ENCODE measurements around the gene ANTXR2.
"Not testable (repeated sequence)": the region's sequence is repeated elsewhere in the genome, so short reads cannot be mapped to it uniquely, and the experiment has no call there.

ANTXR2 gene

GRCh38 chr4:80017125-80017854, 55.7 kb downstream of the ANTXR2 start:
- no peak for DNase-seq

DNA sequence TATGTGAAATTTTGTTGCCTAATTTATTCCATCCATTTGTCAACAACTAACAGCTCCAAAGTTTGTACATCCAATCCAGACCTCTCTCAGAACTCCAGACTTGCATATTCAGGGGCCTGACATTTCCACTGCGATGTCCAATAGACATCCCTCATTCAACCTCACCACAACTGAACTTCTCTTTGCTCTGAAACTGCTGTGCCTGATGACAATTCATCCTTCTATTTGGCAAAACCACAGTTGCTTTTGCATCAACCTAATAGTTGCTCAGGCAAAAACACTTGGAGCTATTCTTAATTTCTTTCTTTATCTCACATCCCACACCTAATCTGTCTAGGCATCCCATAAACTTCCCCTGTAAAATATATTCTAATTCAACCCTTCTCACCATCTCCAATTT, 56.5 kb downstream of the ANTXR2 start:
- DNase-seq, result no peak

DNA sequence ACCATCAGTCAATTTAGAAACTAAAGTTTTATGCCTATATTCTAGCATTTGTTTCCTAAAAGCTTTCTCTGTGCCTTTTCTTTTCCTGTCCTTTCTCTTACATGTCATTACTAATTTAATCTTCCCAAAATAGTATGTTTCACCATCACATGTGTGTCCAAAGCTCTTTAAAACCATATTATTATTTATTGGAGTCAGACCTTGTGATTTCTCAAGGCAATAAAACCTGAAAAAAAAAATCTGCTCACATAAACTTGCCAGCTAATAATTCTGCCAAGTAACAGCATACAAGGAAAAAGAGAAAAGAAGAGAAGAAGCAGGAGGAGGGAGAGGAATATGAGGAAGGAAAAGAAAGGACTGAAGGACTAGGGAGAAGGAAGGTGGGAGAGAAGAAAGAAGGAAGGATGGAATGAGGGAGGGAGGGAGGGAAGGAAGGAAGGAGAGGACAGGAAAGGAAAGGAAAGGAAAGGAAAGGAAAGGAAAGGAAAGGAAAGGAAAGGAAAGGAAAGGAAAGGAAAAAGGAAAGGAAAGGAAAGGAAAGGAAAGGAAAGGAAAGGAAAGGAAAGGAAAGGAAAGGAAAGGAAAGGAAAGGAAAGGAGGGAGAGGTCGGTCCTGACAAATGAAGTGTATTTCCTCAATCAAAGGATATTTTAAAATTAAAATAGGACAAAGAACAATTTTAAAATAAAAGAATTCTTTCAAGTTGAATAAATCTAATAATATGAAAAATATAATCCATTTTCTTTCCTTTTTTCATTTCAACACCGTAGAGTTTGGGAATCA, 57.4 kb downstream of the ANTXR2 start:
- no peak for DNase-seq

GRCh38 chr4:80014531-80014930, 58.5 kb downstream of the ANTXR2 start:
- DNase-seq, result no peak

DNA sequence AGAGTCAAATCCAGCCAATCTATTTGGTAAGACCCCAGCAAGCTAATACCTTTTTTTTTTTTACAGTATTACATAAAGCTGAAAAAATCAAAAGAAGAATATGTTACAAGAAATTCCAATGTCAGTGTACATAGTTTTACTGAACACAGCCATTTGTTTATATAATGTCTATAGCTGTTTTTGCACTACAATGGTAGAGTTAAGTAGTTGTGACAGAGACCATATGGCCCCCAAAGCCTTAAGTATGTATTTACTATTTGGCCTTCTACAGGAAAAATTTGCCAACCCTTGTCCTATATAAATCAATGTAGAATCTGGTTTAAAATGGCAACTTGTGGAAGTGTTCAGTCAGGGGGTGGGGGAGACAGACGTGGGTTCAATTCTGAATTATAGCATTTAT, 60.7 kb downstream of the ANTXR2 start:
- no peak for DNase-seq

GRCh38 chr4:80011636-80012236, 61.3 kb downstream of the ANTXR2 start:
- DNase-seq, result no peak

GRCh38 chr4:80010316-80010715, 62.7 kb downstream of the ANTXR2 start:
- no peak for DNase-seq

DNA sequence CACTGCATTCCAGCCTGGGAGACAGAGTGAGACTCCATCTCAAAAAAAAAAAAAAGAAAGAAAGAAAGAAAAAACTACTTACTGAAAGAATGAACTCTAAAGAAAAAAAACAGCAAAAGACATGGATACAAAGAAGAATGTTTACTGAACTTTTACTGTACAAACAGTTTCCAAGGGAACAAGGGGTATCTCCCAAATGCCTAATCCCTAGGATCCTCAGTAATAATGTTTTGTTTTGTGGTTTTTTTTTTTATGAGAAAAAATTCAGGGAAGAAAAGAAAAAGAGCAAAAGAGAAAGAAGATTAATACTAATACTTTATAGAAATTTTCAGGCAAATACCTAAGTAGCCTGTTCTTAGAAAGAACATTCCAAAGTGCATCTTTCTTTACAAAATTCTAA, 63.2 kb downstream of the ANTXR2 start:
- DNase-seq, result no peak

DNA sequence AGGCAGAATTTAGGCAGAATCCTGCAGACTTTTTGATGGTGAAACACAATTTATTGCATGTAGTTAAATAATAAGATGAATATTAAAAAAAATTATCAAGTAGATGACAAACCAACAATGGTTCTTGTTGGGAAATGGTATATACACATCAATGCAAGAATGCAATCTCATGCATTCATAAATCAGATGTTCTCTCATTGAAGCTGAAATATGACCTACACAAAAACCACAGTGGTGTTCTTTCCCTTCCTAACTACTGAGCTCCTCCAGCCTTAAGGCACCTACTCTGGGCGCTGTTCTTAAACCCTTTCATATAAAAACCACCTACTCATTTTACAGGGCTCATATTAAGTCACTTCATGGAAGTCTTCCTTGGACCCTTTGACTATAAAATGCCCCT, 64.1 kb downstream of the ANTXR2 start:
- no peak for DNase-seq

DNA sequence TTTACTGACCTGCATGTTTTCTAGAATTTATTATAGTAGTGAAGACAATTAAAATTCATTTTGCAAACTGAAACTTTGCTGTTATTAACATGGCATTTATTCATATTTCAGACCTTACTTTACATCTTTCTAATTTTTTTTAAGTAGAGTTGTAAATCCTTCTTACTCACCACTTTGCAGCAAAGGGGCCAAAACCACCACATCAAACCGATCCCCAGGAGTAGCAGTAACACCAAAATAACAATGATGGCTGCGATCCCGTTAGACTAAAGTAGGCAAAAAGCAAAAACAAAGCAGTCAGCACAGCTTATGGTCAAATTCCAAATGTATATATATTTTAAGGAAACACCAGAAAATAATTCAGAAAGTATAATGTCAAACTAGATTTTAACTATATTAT, 64.7 kb downstream of the ANTXR2 start:
- DNase-seq, result no peak

DNA sequence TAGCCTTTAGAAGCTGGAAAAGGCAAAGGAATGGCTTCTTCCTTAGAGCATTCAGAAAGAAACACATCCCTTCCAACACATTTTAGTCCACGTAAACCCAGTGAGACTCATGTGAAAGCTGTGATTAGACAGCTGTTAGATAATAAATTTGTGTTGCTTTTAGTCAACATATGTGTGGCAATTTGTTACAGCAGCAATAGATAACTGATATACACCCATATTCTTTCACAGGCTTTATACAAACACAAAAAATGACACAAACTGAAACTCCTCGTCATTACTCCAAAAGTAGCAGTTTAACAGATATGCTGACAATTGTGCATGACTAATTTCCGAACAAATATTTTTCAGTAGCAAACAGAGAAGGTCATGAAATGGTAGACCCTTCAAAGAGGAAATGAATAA, 65.3 kb downstream of the ANTXR2 start:
- no peak for DNase-seq

DNA sequence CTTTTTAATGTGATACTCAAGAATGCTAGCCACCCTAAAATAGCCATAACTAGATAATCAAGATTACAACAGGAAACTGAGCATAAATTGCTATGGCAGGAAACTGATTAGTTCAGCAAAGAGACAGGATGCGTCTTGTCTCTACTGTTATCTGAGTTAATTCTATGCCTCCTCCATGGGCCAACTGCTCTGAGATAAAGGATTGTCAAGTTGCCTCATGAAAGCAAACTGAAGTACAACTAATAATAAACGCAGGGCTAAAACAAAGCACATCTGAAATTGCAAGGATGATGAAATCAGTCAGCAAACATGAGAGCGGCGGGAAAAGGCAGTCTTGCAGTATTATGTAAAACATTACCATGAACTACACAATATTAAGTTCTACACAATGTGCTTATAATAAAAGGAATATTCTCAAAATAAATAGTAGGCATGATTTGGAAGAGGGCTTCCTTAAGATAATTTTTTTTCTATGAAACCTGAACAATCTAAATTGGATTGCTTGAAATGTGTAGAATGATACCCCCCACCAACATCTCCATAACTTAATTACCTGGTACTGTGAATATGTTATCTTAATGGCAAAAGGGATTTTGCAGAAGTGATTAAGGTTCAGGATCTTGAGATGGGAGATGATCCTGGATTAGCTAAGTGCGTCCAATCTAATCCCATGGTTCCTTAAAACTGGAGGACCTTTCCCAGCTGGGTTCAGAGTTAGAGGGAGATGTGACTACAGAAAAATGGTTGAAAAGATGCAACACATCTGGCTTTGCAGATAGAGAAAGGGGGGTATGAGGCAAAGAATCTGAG, 65.9 kb downstream of the ANTXR2 start:
- peak; percentile 44 for DNase-seq

DNA sequence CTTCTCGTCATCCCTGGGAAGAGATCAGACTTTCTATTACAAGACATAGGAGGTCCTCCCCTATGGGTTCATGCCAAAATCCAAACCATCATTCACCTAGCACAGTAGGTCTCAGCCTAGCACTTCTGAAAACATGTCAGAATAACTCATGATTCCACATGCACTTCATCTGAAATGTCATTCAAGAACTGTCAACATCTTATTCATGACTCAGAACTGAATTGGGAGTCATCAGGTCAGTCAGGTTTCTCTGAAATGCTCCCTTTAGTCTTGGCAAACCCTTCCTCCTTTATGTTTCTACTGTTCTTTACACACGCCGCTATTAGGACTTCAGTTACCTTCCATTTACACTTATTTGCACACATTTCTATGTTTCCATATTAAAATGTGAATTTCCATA, 67.2 kb downstream of the ANTXR2 start:
- DNase-seq, result no peak

DNA sequence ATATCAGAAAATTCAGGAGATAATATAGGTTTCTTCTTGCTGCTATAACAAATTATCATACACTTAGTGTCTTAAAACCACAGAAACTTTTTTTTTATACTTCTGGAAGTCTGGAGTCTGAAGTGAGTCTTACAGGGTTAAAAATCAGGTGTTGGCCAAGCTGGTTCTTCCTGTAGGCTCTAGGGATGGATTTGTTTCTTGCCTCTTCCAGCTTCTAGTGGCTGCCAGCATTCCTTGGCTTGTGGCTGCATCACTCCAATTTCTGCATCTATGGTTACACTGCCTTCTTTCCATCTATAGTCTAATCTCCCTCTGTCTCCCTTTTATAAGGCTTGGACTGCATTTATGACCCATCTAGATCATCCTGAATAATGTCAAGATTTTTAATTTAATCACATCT, 68.7 kb downstream of the ANTXR2 start:
- DNase-seq, result no peak

DNA sequence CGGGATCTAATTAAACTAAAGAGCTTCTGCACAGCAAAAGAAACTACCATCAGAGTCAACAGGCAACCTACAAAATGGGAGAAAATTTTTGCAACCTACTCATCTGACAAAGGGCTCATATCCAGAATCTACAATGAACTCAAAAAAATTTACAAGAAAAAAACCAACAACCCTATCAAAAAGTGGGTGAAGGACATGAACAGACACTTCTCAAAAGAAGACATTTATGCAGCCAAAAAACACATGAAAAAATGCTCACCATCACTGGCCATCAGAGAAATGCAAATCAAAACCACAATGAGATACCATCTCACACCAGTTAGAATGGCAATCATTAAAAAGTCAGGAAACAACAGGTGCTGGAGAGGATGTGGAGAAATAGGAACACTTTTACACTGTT, 70.5 kb downstream of the ANTXR2 start:
- not testable (repeated sequence) for DNase-seq

DNA sequence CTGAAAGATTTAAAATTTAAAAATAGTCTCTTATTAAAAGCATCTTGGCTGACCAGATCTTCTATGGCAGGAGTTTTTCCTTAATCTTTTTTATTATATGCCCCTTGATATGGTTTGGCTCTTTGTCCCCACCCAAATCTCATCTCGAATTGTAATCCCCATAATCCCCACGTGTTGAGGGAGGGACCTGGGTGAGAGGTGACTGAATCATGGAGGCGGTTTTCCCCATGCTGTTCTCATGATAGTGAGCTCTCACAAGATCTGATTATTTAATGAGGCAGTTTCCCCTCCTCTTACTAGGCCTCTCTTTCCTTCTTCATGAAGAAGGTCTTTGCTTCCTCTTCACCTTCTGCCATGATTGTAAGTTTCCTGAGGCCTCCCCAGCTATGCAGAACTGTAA, 74.0 kb downstream of the ANTXR2 start:
- not testable (repeated sequence) for DNase-seq

- DNase-seq, result no peak
These were observed 74.8 kb downstream of the ANTXR2 start for GRCh38 chr4:79998201-79998600.

DNA sequence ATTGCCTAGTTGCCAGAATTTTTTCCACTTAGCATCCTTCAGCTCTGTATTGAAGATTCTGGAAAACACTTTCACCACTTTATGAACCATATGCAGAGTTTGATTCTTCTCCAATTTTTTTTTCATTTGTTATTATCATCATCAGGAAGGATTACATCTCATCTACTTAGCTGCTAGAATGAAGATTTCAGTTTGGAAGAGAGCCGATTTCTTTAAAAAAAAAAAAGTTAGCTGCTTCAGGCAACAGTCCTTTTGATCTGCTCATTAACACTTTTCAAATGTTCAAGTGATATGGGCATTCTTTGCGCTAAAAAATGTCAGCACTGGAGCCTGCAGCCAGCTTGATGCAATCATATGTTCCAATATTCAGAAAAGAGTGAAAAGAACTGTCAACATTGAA, 76.2 kb downstream of the ANTXR2 start:
- DNase-seq, result no peak

DNA sequence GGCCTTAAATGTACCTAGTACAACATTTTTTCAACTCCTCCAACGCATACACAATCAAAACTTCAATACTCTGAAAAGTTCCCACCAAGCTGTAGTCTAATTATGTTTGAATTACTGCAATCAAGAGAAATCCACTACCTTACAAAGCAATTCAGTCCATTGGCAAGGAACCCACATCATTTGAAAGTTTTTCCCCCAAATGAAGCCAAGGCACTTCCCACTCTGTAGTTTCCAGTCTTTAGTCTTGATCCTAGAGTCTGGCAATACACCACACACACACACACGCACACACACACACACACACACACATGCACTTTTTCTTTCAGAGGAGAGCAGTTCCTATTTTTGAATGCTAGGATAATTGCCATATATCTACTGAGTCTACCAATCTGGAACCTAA, 79.6 kb downstream of the ANTXR2 start:
- no peak for DNase-seq

- no peak for DNase-seq
These were observed 81.4 kb downstream of the ANTXR2 start for GRCh38 chr4:79991601-79992000.

DNA sequence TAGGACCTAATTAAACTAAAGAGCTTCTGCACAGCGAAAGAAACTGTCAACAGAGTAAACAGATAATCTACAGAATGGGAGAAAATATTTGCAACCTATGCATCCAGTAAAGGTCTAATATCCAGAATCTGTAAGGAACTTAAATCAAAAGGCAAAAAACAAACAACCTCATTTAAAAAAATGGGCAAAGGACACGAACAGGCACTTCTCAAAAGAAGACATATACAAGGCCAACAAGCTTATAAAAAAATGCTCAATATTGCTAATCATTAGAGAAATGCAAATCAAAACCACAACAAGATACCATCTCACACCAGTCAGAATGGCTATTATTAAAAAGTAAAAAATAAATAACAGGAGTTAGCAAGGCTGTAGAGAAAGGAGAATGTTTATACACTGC, 81.9 kb downstream of the ANTXR2 start:
- DNase-seq, result not testable (repeated sequence)

- DNase-seq, result no peak
These were observed 85.6 kb downstream of the ANTXR2 start for GRCh38 chr4:79987401-79987800.

DNA sequence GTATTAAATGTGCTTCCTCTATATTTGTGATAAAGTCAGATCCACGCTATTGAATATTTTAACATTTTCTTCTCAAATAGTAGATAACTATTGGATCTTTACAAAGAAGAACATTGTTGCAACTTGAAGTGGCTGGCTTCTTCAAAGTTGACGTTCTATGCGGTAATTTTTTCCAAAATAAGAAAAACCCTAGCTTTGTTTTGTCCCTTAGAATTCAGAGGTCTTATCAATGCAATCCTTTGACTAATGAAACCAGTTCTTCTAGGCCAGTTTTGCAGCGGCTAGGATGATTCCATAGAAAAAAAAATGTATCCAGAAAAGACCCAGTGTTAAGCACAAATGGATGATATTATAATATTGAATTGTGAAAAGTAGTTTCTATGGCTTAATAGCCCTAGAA, 89.6 kb downstream of the ANTXR2 start:
- DNase-seq, result no peak

Data from CD4-positive, alpha-beta T cell treated with Interleukin-21 for 1 hour (primary cell).